ENCODE data around the gene PRAC2. TPM values are rescaled to one million over a fixed set of nuclear protein-coding genes. Genes with fewer than 3 reads are reported as not detected.
"Not testable (repeated sequence)": the region's sequence is repeated elsewhere in the genome, so short reads cannot be mapped to it uniquely, and the experiment has no call there.

Gene PRAC2
- not detected for polyA plus RNA-seq (ENCODE audit: insufficient read length in 3 of 3)

GRCh38 chr17:48722915-48723422, at the start of gene PRAC2:
TSS of gene PRAC2 (plus strand) at chr17:48723185. CDS start at chr17:48724411, 1,226 bp downstream.
- no peak for DNase-seq (ENCODE audit: low read depth in 3 of 3, low spot score in 2 of 3)

GRCh38 chr17:48676963-48677558, 45.9 kb upstream of the PRAC2 start:
- no peak for DNase-seq (ENCODE audit: low read depth in 3 of 3, low spot score in 2 of 3)

GRCh38 chr17:48678141-48678971, 44.6 kb upstream of the PRAC2 start:
- DNase-seq (ENCODE audit: low read depth in 3 of 3, low spot score in 2 of 3), result peak; percentile 21 to 36 (median 33)

GRCh38 chr17:48679385-48680096, 43.4 kb upstream of the PRAC2 start:
- no peak for DNase-seq (ENCODE audit: low read depth in 3 of 3, low spot score in 2 of 3)

GRCh38 chr17:48681609-48682008, 41.4 kb upstream of the PRAC2 start:
- no peak for DNase-seq (ENCODE audit: low read depth in 3 of 3, low spot score in 2 of 3)

- no peak for DNase-seq (ENCODE audit: low read depth in 3 of 3, low spot score in 2 of 3)
Measured at GRCh38 chr17:48690655-48691054, 32.3 kb upstream of the PRAC2 start.

GRCh38 chr17:48692049-48692448, 30.9 kb upstream of the PRAC2 start:
- DNase-seq (ENCODE audit: low read depth in 3 of 3, low spot score in 2 of 3), result no peak

GRCh38 chr17:48693178-48693577, 29.8 kb upstream of the PRAC2 start:
- DNase-seq (ENCODE audit: low read depth in 3 of 3, low spot score in 2 of 3), result no peak

- DNase-seq (ENCODE audit: low read depth in 3 of 3, low spot score in 2 of 3), result no peak
Measured at GRCh38 chr17:48701864-48702532, 21.0 kb upstream of the PRAC2 start.

GRCh38 chr17:48704361-48705248, 18.4 kb upstream of the PRAC2 start:
- no peak for DNase-seq (ENCODE audit: low read depth in 3 of 3, low spot score in 2 of 3)

GRCh38 chr17:48711128-48711527, 11.9 kb upstream of the PRAC2 start:
- no peak for DNase-seq (ENCODE audit: low read depth in 3 of 3, low spot score in 2 of 3)

- DNase-seq (ENCODE audit: low read depth in 3 of 3, low spot score in 2 of 3), result no peak
Measured at GRCh38 chr17:48715496-48716399, 7.2 kb upstream of the PRAC2 start.

GRCh38 chr17:48716549-48716948, 6.4 kb upstream of the PRAC2 start:
- DNase-seq (ENCODE audit: low read depth in 3 of 3, low spot score in 2 of 3), result not testable (repeated sequence)

GRCh38 chr17:48717367-48718226, 5.4 kb upstream of the PRAC2 start:
- DNase-seq (ENCODE audit: low read depth in 3 of 3, low spot score in 2 of 3), result no peak

- no peak for DNase-seq (ENCODE audit: low read depth in 3 of 3, low spot score in 2 of 3)
Measured at GRCh38 chr17:48718227-48718760, 4.7 kb upstream of the PRAC2 start.

- DNase-seq (ENCODE audit: low read depth in 3 of 3, low spot score in 2 of 3), result no peak
Measured at GRCh38 chr17:48718761-48719641, 4.0 kb upstream of the PRAC2 start.
